ENCODE data around the gene CRIM1.

The CRIM1 gene

GRCh38 chr2:36403675-36404230 is 48.2 kb downstream of the CRIM1 start:
- DNase-seq, result no peak

- DNase-seq, result no peak
Measured at GRCh38 chr2:36404318-36404717, 48.7 kb downstream of the CRIM1 start.

- DNase-seq, result no peak
Measured at GRCh38 chr2:36404754-36405153, 49.2 kb downstream of the CRIM1 start.

GRCh38 chr2:36405183-36405582 is 49.6 kb downstream of the CRIM1 start:
- no peak for DNase-seq

- no peak for DNase-seq
Measured at GRCh38 chr2:36406296-36406695, 50.7 kb downstream of the CRIM1 start.

GRCh38 chr2:36407413-36407812 is 51.8 kb downstream of the CRIM1 start:
- no peak for DNase-seq

GRCh38 chr2:36408198-36408703 is 52.7 kb downstream of the CRIM1 start:
- DNase-seq, result no peak

GRCh38 chr2:36409335-36409734 is 53.8 kb downstream of the CRIM1 start:
- DNase-seq, result no peak

GRCh38 chr2:36409935-36410334 is 54.4 kb downstream of the CRIM1 start:
- no peak for DNase-seq

- DNase-seq, result no peak
Measured at GRCh38 chr2:36410681-36411080, 55.1 kb downstream of the CRIM1 start.

GRCh38 chr2:36411962-36412444 is 56.4 kb downstream of the CRIM1 start:
- DNase-seq, result no peak

- no peak for DNase-seq
Measured at GRCh38 chr2:36413218-36413617, 57.6 kb downstream of the CRIM1 start.

GRCh38 chr2:36414307-36414706 is 58.7 kb downstream of the CRIM1 start:
- no peak for DNase-seq

- no peak for DNase-seq
Measured at GRCh38 chr2:36415381-36416022, 59.9 kb downstream of the CRIM1 start.

- DNase-seq, result no peak
Measured at GRCh38 chr2:36416370-36417165, 61.0 kb downstream of the CRIM1 start.

- DNase-seq, result no peak
Measured at GRCh38 chr2:36420569-36421181, 65.1 kb downstream of the CRIM1 start.

- no peak for DNase-seq
Measured at GRCh38 chr2:36421379-36421778, 65.8 kb downstream of the CRIM1 start.

GRCh38 chr2:36423172-36423571 is 67.6 kb downstream of the CRIM1 start:
- DNase-seq, result no peak

GRCh38 chr2:36423619-36424120 is 68.1 kb downstream of the CRIM1 start:
- DNase-seq, result no peak

- no peak for DNase-seq
Measured at GRCh38 chr2:36425608-36426355, 70.2 kb downstream of the CRIM1 start.

GRCh38 chr2:36427790-36428243 is 72.2 kb downstream of the CRIM1 start:
- no peak for DNase-seq

GRCh38 chr2:36430549-36430948 is 75.0 kb downstream of the CRIM1 start:
- no peak for DNase-seq
